Peyer's patch (tissue), 4 donors: ENCODE data around the gene WDR18.

Experiments used
- POLR2A ChIP-seq, 2 donors: fragments of 450-650 bp; IDR thresholded peaks; one replicate each; pipeline ENCODE4 v1.5.1; 2017; ENCODE audit warnings: antibody characterized with exemption in 2 of 2, mild to moderate bottlenecking in 2 of 2, moderate library complexity in 2 of 2
- TF ChIP-seq, protein P1 (sequence below), 6 experiments: fragments of 450-650 bp in 4 of 6; fragments of 200-600 bp in 2 of 6; sonication (generic) in 1 of 6; IDR thresholded peaks; one replicate each; pipeline ENCODE4 v1.5.1; 2017 to 2019; ENCODE audit warnings: antibody characterized with exemption in 6 of 6, mild to moderate bottlenecking in 3 of 6, moderate library complexity in 1 of 6

- TF ChIP-seq, protein P1, sequence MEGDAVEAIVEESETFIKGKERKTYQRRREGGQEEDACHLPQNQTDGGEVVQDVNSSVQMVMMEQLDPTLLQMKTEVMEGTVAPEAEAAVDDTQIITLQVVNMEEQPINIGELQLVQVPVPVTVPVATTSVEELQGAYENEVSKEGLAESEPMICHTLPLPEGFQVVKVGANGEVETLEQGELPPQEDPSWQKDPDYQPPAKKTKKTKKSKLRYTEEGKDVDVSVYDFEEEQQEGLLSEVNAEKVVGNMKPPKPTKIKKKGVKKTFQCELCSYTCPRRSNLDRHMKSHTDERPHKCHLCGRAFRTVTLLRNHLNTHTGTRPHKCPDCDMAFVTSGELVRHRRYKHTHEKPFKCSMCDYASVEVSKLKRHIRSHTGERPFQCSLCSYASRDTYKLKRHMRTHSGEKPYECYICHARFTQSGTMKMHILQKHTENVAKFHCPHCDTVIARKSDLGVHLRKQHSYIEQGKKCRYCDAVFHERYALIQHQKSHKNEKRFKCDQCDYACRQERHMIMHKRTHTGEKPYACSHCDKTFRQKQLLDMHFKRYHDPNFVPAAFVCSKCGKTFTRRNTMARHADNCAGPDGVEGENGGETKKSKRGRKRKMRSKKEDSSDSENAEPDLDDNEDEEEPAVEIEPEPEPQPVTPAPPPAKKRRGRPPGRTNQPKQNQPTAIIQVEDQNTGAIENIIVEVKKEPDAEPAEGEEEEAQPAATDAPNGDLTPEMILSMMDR (IDR thresholded peaks at IDR 0.05), result no peak
- no peak for TF ChIP-seq POLR2A (IDR thresholded peaks at IDR 0.05)
Measured at GRCh38 chr19:1018393-1018792, 34.2 kb downstream of the WDR18 start.
